ENCODE results near the gene EFL1. TPM values are rescaled to one million over a fixed set of nuclear protein-coding genes. Genes with fewer than 3 reads are reported as not detected.

EFL1 gene
- total and polyA plus RNA-seq, 2 donors (not counting 1 experiment from before 2014, with no cell fraction given) = 19.1 to 29.9 TPM

GRCh38 chr15:82304778-82305090, 42.2 kb upstream of the EFL1 start:
- Histone ChIP-seq H3K9ac (ENCODE audit: insufficient read depth, low read length) (no peak overlapping the region), H2AFZ (ENCODE audit: low read length) (no peak overlapping the region), H3K4me3 (replicated peaks in 1 of 4; ENCODE audit: control extremely low read depth in 1 of 4, insufficient read depth in 1 of 4, low read depth in 3 of 4, low read length in 4 of 4) (no peak overlapping the region), H3K27ac (ENCODE audit: insufficient read depth, low read length) (no peak overlapping the region), H3K79me2 (ENCODE audit: control insufficient read depth, insufficient read depth, low read length) (no peaks in the 10 kb centered on the region), H4K20me1 (ENCODE audit: control insufficient read depth, extremely low read depth, insufficient read depth, low read length) (no peaks in the 10 kb centered on the region), H3K9me3 (ENCODE audit: control insufficient read depth, insufficient read depth, low read depth, low read length) (no peaks in the 10 kb centered on the region), H3K4me2 (ENCODE audit: extremely low read depth, insufficient read depth, low read length) (no peak overlapping the region), H3K36me3 (ENCODE audit: control insufficient read depth, insufficient read depth, low read length) (no peaks in the 10 kb centered on the region), H3K27me3 (ENCODE audit: control insufficient read depth, insufficient read depth, low read length) (no peaks in the 10 kb centered on the region), H3K4me1 (ENCODE audit: control insufficient read depth, extremely low read depth, insufficient read depth, low read length) (no peaks in the 10 kb centered on the region)
- no peak for DNase-seq (ENCODE audit: low read depth in 2 of 2)
- no peak for TF ChIP-seq EZH2 (IDR thresholded peaks at IDR 0.05; ENCODE audit: low read length, missing control alignments)
- TF ChIP-seq CTCF (conservative IDR thresholded peaks at IDR 0.05 in 1 of 2, IDR thresholded peaks at IDR 0.05 in 1 of 2; ENCODE audit: low read depth in 1 of 2, low read length in 2 of 2) = no peak

- Histone ChIP-seq H3K4me3 (replicated peaks in 1 of 4; ENCODE audit: control extremely low read depth in 1 of 4, insufficient read depth in 1 of 4, low read depth in 3 of 4, low read length in 4 of 4) (no peak overlapping the region), H3K4me1 (ENCODE audit: control insufficient read depth, extremely low read depth, insufficient read depth, low read length) (no peaks in the 10 kb centered on the region), H3K79me2 (ENCODE audit: control insufficient read depth, insufficient read depth, low read length) (no peaks in the 10 kb centered on the region), H3K4me2 (ENCODE audit: extremely low read depth, insufficient read depth, low read length) (no peak overlapping the region), H3K36me3 (ENCODE audit: control insufficient read depth, insufficient read depth, low read length) (no peaks in the 10 kb centered on the region), H3K27ac (ENCODE audit: insufficient read depth, low read length) (no peak overlapping the region), H3K27me3 (ENCODE audit: control insufficient read depth, insufficient read depth, low read length) (no peaks in the 10 kb centered on the region), H4K20me1 (ENCODE audit: control insufficient read depth, extremely low read depth, insufficient read depth, low read length) (no peaks in the 10 kb centered on the region), H3K9me3 (ENCODE audit: control insufficient read depth, insufficient read depth, low read depth, low read length) (no peaks in the 10 kb centered on the region), H3K9ac (ENCODE audit: insufficient read depth, low read length) (no peak overlapping the region), H2AFZ (ENCODE audit: low read length) (no peak overlapping the region)
- no peak for DNase-seq (ENCODE audit: low read depth in 2 of 2)
- TF ChIP-seq CTCF (conservative IDR thresholded peaks at IDR 0.05 in 1 of 2, IDR thresholded peaks at IDR 0.05 in 1 of 2; ENCODE audit: low read depth in 1 of 2, low read length in 2 of 2) = no peak
- no peak for TF ChIP-seq EZH2 (IDR thresholded peaks at IDR 0.05; ENCODE audit: low read length, missing control alignments)
These were observed 41.6 kb upstream of the EFL1 start for GRCh38 chr15:82303956-82304777.

- H3K36me3 ChIP-seq (ENCODE audit: control insufficient read depth, insufficient read depth, low read length) = no peaks in the 10 kb centered on the region
- H3K79me2 ChIP-seq (ENCODE audit: control insufficient read depth, insufficient read depth, low read length) = no peaks in the 10 kb centered on the region
- H3K9me3 ChIP-seq (ENCODE audit: control insufficient read depth, insufficient read depth, low read depth, low read length) = no peaks in the 10 kb centered on the region
- no peak overlapping the region for H3K27ac ChIP-seq (ENCODE audit: insufficient read depth, low read length)
- H3K4me2 ChIP-seq (ENCODE audit: extremely low read depth, insufficient read depth, low read length) = no peak overlapping the region
- H3K27me3 ChIP-seq (ENCODE audit: control insufficient read depth, insufficient read depth, low read length) = no peaks in the 10 kb centered on the region
- no peaks in the 10 kb centered on the region for H3K4me1 ChIP-seq (ENCODE audit: control insufficient read depth, extremely low read depth, insufficient read depth, low read length)
- no peak for TF ChIP-seq EZH2 (IDR thresholded peaks at IDR 0.05; ENCODE audit: low read length, missing control alignments)
- no peak for TF ChIP-seq CTCF (conservative IDR thresholded peaks at IDR 0.05 in 1 of 2, IDR thresholded peaks at IDR 0.05 in 1 of 2; ENCODE audit: low read depth in 1 of 2, low read length in 2 of 2)
- DNase-seq (ENCODE audit: low read depth in 2 of 2) = no peak
- no peak overlapping the region for H3K9ac ChIP-seq (ENCODE audit: insufficient read depth, low read length)
- H2AFZ ChIP-seq (ENCODE audit: low read length) = no peak overlapping the region
- H4K20me1 ChIP-seq (ENCODE audit: control insufficient read depth, extremely low read depth, insufficient read depth, low read length) = no peaks in the 10 kb centered on the region
- no peak overlapping the region for H3K4me3 ChIP-seq (replicated peaks in 1 of 4; ENCODE audit: control extremely low read depth in 1 of 4, insufficient read depth in 1 of 4, low read depth in 3 of 4, low read length in 4 of 4)
These were observed 38.9 kb upstream of the EFL1 start for GRCh38 chr15:82301296-82302016.

All from fibroblast of lung (primary cell).